Motor neuron (in vitro differentiated cells): ENCODE results near the gene POLG. TPM values are rescaled to one million over a fixed set of nuclear protein-coding genes. Genes with fewer than 3 reads are reported as not detected.
A peak's percentile ranks its signal among the peaks of the same experiment; 100 is the strongest.

Source experiments
- ATAC-seq, 8 experiments: fragments of 200-7000 bp; cut with Tn5 transposase; replicated peaks in 6 of 8; 2 replicates each; pipeline ENCODE4 v1.8.0; 2021; ENCODE audit warnings: mild to moderate bottlenecking in 8 of 8, moderate library complexity in 8 of 8
- H3K27ac ChIP-seq, 2 donors: fragments of 250-450 bp; sonication (Bioruptor Pico); 2 replicates each; pipeline ENCODE4 v1.9.0; 2021; ENCODE audit warnings: antibody characterized with exemption in 2 of 2, mild to moderate bottlenecking in 2 of 2, moderate library complexity in 1 of 2
- H3K4me1 ChIP-seq, 2 donors: fragments of 250-450 bp; sonication (Bioruptor Pico); replicated peaks in 1 of 2; 2 replicates each; pipeline ENCODE4 v1.6.1; 2021; ENCODE audit warnings: antibody characterized with exemption in 2 of 2, mild to moderate bottlenecking in 2 of 2, moderate library complexity in 1 of 2
- H3K4me3 ChIP-seq, 5 donors: fragments of 250-450 bp; sonication (Bioruptor Pico); 2 replicates each; pipeline ENCODE4 v1.9.0; 2021; ENCODE audit warnings: antibody characterized with exemption in 5 of 5, mild to moderate bottlenecking in 5 of 5, moderate library complexity in 4 of 5
- WGBS, 10 experiments: fragments of 450-650 bp; shearing (Covaris generic); methylation state at CpG; one replicate each; pipeline ENCODE4 v1.0.0; 2022; 5-methylcytosine and 5-hydroxymethylcytosine counted together
- in situ Hi-C, 9 experiments: fragments of 400-800 bp; cut with MboI; loops; one replicate each; pipeline ENCODE4 v1.15.0; 2021; ENCODE audit warnings: low sequenced_read_pairs in 9 of 9, low pct_unique_long_range_greater_than_20kb in 2 of 9; ENCODE audit not compliant: unreplicated experiment in 9 of 9
- total RNA-seq, 8 experiments: library from RNA; unstranded; fragments of 300-600 nt; gene quantifications; 2 replicates each; pipeline versions ENCODE4 v1.2.3 to v1.2.4, GENCODE V29; 2022

Gene POLG
- total RNA-seq: 10 to 100 TPM; 15.6 to 55.0 (median 23.4) TPM

DNA sequence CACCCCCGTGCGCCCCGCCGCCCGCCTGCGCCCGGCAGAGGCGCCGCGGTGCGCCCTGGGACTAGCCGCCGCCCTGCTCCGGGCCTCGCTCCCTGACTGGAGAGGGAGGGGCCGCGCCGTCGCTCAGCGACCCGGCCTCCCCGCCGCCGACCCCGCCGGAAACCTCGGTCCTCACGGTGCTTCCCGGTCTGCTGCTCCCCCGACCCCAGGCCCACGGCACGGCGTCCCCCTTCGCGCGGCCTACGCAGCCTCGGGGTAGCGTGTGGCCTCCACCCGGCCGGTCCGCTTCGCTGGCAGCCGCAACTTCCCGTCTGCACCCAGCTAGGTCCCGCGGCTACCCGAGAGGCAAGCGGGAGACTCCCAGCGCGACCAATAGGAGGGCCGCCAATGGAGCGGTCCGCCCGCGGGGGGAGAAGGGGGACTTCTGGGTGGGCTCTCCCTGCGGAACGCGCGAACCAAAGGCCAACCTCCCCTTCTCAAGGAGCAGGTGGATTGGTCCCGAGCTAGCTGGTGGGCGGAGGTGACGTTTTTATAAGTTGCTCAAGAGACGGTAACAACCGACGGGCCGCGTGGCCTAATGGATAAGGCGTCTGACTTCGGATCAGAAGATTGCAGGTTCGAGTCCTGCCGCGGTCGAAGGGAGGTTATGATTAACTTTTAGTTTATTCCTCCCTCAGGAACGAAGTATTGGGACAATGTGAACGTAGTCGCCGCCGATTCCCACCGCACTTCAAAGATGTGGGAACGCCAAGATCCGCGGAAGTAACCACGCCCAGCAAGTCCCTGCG, at the start of gene POLG:
TSS of gene POLG (minus strand) at position 315 of the 788 bp plus-strand sequence. CDS start 1,070 bp downstream, outside the sequence.
- 0% methylated on average over 1 to 9 of the region's 85 CpGs; no CpG with 5 or more reads in 5 of the 10 experiments for WGBS, 10 experiments
- Histone ChIP-seq H3K27ac (peak within 1 kb of the TSS; percentile 80 to 93), H3K4me1 (peaks cover 11 to 17% of the 10 kb centered on the region in 2 donors), H3K4me3 (peak within 1 kb of the TSS; percentile 64 to 87 (median 81))
- peak; percentile 86 to 94 (median 92) for ATAC-seq
- in situ Hi-C loops: no loop called here

DNA sequence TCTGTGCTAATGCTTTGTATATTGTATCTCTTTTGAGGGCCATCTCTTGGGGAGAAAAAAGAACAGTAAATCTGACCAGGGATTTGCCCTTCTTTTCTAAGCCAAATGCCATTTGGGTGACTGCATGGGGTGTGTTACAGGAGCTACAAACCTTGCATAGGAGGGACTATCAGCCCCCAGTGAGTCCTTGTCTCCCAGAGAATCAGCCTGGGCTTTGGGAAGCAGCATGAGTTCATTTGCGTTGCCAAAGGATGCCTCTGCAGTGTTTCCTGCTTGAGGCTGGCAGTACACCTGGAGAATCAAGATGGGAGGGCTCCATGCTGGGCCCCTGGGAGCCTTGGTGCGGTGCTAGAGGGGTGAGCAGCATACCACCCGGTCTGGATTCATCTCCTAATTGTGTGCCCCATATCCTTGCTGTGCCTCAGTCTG, 49.6 kb upstream of the POLG start:
- ATAC-seq: no peak

DNA sequence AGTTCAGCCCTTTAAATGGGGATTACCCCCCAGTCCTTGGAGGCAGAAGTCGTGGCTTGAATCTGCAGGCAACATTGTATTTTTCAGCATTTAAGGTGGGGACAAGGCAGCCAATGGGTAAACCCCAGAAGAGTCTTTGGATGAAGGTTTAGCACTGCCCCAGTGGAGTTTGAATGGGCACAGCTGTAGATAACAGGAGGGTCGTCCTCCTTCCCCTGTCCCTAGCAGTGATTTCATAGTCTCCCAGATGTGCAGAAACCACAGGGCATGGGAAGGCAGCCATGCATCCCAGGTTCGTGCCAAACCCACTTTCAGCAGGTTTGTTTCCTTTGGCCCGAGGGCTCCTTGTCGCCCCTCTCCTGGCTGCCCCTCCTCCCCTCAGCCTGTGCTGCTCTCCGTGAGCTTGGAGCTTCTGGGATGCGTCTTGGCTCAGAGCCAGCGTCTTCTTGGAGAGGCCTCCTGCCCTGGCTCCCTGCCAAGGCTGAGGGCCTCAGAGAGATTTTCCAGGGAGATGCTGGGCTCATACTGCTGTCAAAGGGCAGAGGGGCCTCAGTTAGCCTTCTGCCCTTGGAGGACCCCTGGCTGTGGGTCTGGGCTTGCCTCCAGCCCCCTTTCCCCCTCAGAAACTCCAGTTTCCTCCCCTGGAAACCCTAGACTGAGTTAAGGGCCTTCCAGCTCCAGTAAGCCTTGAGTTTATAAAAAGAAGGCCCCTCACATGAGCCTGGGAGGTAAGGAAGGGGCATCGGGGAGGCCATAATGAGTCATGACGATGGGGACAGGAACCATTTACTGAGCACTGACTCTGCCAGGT, 48.9 kb upstream of the POLG start:
- Histone ChIP-seq H3K4me1 (peaks cover 75 to 79% of the 10 kb centered on the region in 2 donors), H3K4me3 (no peak overlapping the region), H3K27ac (peak overlapping the region; percentile 34 to 53)
- in situ Hi-C loops: no loop called here
- 0 to 80% (median 46%) methylated on average over 1 to 3 of the region's 10 CpGs; no CpG with 5 or more reads in 4 of the 10 experiments for WGBS, 10 experiments
- peak in 6 of 8 experiments; percentile 75 to 83 (median 78) for ATAC-seq

More for the DNA sequence above, 49.6 kb upstream of the POLG start:
- in situ Hi-C loops: no loop called here
- Histone ChIP-seq H3K27ac (peak overlapping the region in 1 of 2 donors; percentile 34), H3K4me3 (no peak overlapping the region), H3K4me1 (peaks cover 79 to 81% of the 10 kb centered on the region in 2 donors)
- 0 to 80% (median 60%) methylated on average over 1 to 3 of the region's 3 CpGs; no CpG with 5 or more reads in 3 of the 10 experiments for WGBS, 10 experiments

DNA sequence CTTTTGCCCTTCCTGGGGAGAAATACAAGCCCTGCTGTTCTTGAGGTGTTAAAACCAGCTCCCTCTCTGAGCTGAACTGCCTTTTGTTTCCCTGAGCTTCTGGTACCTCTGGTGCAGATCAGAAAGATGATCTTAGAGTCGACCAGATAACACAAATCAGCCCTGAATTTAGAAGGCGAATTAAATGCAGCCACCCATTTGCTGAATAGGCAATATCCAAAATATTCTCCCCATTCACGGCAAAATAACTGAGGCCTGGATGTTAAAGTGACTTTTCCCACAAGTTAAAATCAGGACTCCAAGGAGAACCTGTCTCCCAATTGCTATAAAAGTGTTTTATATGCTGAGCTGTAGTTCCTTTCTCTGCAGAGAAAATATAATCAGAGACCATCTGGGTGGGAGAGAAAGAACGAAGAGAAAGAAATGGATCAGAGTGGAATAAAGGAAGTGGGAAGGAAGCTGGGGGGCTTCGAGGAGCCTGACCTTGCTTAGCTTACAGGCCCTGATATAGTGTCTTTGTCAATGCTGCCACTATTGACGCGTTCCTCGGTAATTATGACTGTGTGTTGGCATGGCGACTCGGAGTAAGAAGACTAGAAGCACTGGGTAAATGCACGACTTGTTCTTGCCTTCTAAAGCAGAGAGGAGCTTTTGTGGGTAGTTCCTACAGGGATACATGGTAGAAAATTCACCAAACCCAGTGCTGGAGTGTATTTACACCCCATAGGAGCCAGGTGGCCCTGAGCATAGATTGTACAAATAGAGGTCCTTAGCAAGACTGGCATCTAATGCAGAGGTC, 47.5 kb upstream of the POLG start:
- H3K4me1 ChIP-seq: peaks cover 64 to 69% of the 10 kb centered on the region in 2 donors
- no peak overlapping the region for H3K27ac ChIP-seq
- WGBS, 10 experiments: 20 to 80% (median 56%) methylated on average over 1 to 10 of the region's 11 CpGs
- H3K4me3 ChIP-seq: no peak overlapping the region
- in situ Hi-C loops: no loop called here
- peak in 3 of 8 experiments; percentile 21 to 48 (median 32) for ATAC-seq

DNA sequence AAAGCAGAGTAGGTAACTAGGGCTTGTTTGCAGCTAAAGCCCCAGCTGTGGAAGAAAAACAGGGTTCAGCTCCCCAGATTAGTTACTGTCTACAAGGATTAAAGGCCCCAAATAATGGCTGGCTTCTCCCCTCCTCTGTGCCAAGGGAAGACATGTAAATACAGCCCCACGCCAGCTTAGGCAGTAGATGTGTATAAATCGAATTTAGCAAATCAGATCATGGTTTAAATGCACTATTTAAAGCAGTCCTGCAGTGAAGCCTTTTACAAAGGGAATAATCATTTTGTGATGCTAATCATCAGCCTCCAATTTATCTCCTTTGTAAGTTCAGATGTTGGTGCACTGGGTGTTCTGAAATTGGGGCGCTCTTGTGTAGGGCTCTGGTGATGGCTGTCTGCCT, 46.7 kb upstream of the POLG start:
- in situ Hi-C loops: no loop called here
- WGBS, 10 experiments: 0 to 100% (median 58%) methylated on average over 1 to 2 of the region's 3 CpGs; no CpG with 5 or more reads in 2 of the 10 experiments
- H3K27ac ChIP-seq: no peak overlapping the region
- ATAC-seq: no peak
- H3K4me1 ChIP-seq: peaks cover 64 to 72% of the 10 kb centered on the region in 2 donors
- no peak overlapping the region for H3K4me3 ChIP-seq

DNA sequence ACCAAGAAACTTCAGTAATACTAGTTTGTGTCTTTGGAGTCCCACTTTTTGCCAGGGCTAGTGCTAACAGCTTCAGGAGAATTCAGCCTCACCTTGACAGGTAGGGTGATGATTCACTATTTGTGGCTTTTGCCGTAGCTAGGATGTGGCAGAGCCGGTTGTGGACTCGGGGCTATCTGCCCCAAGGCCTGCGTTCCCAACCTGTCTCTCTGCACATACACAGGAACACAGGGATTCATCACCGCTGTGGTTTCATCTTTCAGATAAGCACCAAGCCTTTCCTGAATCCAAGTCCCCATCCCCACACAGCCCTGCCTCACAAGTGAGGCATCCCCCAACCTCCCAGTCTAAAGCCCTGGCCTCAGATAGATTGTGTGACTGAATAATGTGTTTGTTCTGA, 45.2 kb upstream of the POLG start:
- Histone ChIP-seq H3K27ac (no peak overlapping the region), H3K4me1 (peaks cover 62 to 77% of the 10 kb centered on the region in 2 donors), H3K4me3 (no peak overlapping the region)
- no peak for ATAC-seq
- WGBS, 10 experiments: 10 to 100% (median 62%) methylated on average over 1 to 4 of the region's 5 CpGs; no CpG with 5 or more reads in 4 of the 10 experiments
- in situ Hi-C loops: no loop called here

DNA sequence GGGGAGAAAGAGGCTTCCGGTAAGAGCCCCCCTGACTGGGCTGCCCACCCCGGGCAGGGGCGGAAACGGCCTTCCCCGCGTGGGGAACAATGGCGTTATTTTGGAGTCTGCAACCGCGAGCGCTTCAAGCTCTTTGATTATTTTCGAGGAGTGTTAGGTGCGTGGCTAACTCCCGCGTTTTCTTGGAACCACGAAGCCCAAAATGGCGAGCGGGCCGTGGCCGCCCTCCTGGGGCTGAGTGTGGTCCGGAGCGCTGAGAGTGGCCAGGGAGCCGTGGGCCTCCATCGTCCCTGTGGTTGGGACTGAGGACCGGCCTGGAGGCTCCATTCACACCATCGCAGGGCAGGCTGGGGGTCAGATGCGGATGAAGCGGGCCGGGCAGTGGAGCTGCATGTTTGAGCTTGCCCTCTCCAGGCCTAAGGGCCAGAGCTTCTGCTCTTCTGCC, 44.6 kb upstream of the POLG start:
- ATAC-seq: no peak
- Histone ChIP-seq H3K27ac (no peak overlapping the region), H3K4me1 (peaks cover 65 to 79% of the 10 kb centered on the region in 2 donors), H3K4me3 (no peak overlapping the region)
- WGBS, 10 experiments: 32 to 100% (median 60%) methylated on average over 2 to 7 of the region's 28 CpGs; no CpG with 5 or more reads in 7 of the 10 experiments
- in situ Hi-C loops: no loop called here

DNA sequence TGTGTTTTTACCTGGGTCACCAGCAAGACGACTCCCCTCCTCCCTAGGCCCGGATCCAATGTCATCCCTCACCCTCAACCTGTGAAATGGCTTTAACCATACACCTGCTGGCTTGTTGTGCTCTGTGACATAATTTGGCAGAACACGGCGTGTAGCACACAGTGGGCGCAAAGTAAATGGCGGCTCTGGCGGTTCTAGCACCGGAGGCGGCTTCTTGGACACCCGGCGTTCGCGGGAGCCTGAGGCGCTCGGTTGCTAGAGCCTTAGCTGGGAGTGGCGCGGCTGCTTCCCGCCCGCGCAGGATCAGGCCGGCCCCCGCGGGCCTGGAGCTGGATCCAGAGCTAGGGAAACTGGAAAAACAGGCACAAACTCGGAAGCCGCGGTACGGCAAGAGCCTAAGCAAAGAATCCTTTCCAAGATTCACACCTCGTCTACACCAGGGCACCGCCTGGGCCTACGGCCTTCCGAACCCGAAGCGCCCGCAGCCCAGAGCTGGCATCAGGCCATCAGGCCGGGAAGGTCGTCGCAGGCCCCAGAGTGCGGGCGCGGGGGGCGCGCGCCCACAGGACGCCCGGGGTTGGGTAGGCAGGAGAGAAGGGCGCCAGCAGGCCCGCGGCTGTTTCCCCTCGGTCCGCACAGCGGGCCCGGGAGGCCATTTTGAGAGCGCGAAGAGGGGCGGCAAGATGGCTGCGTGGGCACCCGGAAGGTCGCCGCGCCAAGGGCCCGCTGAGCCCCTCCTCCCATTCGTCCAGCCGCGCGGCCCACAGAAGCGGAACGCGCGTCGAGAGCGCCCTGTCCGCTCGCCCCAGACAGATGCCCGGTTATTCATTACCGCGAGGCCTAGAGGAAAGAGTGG, 43.9 kb upstream of the POLG start:
- H3K4me3 ChIP-seq: no peak overlapping the region
- in situ Hi-C loops: no loop called here
- H3K27ac ChIP-seq: no peak overlapping the region
- peak in 3 of 8 experiments; percentile 26 to 73 (median 61) for ATAC-seq
- WGBS, 10 experiments: 3 to 77% (median 66%) methylated on average over 5 to 30 of the region's 76 CpGs; no CpG with 5 or more reads in 3 of the 10 experiments
- peaks cover 65 to 79% of the 10 kb centered on the region in 2 donors for H3K4me1 ChIP-seq

DNA sequence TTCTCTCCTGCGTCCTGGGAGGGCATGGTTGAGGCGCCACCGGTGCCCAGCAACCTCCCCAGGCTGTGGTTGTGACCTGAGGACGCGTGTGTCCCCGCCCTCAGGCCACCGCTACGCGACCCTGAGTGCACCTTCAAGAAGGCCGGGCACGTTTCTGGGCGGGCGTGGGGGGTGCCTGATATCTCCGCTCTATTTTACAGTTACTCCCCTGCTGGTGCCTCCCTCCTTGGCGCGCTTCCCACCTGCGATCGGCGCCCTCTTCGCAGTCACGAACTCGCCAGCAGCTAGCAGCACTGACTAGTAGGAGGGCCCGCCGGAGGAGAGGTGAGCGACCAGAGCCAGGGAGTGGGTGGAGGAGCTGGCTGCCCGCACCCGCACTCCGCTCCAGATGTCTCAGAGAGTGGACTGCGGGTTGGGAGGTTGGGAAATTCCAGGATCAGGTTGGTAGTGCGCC, 43.2 kb upstream of the POLG start:
- 20 to 100% (median 75%) methylated on average over 1 to 4 of the region's 30 CpGs; no CpG with 5 or more reads in 6 of the 10 experiments for WGBS, 10 experiments
- H3K4me1 ChIP-seq: peaks cover 65 to 79% of the 10 kb centered on the region in 2 donors
- ATAC-seq: peak in 1 of 8 experiments; percentile 40
- H3K4me3 ChIP-seq: no peak overlapping the region
- in situ Hi-C loops: no loop called here
- no peak overlapping the region for H3K27ac ChIP-seq

DNA sequence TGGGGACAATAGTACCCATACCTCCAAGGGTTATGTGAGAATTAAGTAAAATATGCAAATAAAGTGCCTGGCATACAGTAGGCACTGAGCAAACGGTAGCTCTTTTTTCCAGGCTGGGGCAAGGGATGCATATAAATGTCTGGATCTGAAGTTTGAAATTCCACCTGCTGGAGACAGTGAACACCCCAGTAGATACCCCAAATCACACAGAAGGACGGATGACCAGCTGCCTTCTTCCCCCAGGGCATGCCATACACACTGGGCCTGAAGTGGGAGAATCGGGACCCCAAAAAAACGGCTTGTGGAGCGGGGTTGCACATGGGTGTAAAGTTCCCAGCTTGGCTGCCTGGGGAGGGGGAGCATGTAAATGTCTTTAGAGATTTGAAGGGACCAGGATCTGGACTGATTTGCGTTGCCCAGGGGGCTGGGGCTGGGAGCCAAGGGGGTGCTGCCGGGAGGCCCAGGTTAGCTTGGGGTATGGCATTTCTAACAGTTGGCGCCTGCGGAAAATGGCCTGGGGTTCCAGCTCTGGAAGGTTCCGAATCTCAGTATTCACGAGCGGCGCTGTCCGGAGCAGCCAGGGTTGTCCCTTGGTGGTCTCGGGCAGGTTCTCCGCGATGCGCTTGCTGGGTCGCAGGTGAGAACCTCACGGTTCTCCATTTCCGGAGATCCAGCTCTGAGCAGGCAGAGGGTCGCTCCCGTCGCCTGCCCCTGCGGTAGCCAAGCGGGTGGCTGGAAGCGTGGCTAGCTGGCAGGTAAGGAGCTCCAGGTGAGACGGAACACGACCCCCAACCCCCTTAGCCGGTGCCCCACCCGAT, 42.6 kb upstream of the POLG start:
- peaks cover 65 to 79% of the 10 kb centered on the region in 2 donors for H3K4me1 ChIP-seq

DNA sequence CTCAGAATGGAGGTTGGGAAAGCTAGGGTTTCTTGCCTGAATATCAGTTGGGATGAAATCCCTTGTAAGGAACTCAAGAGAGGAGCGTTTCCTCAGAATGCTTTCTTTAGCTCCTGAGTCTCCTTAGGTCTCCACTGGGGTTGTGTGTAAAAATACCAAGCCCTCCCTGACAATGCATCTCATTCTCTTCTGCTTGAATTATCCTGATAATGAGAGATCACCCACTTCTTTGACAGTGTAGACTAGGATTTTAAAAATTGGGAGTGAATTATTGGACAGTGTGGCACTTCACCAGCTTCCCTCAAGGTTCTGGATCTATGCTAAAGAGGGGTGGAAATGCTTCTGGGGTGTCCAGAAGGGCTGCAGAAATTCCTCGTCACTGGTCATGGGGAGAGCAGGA, 41.8 kb upstream of the POLG start:
- Histone ChIP-seq H3K27ac (no peak overlapping the region), H3K4me1 (peaks cover 65 to 79% of the 10 kb centered on the region in 2 donors), H3K4me3 (no peak overlapping the region)
- in situ Hi-C loops: no loop called here
- 14 to 100% (median 83%) methylated on average over 1 of the region's 2 CpGs; no CpG with 5 or more reads in 5 of the 10 experiments for WGBS, 10 experiments
- ATAC-seq: no peak

More for the DNA sequence above, 42.6 kb upstream of the POLG start:
- H3K27ac ChIP-seq: no peak overlapping the region
- in situ Hi-C loops: no loop called here
- no peak overlapping the region for H3K4me3 ChIP-seq
- 0 to 92% (median 80%) methylated on average over 1 to 3 of the region's 31 CpGs; no CpG with 5 or more reads in 4 of the 10 experiments for WGBS, 10 experiments
- no peak for ATAC-seq
